Left colon (tissue), 2 donors: ENCODE data around the gene BICRAL. TPM values are rescaled to one million over a fixed set of nuclear protein-coding genes. Genes with fewer than 3 reads are reported as not detected.
A peak's percentile ranks its signal among the peaks of the same experiment; 100 is the strongest.

ENCODE experiments used
- ATAC-seq: fragments of 200-7000 bp; cut with Tn5 transposase; one replicate; pipeline ENCODE4 v1.9.1; 2020; ENCODE audit warnings: mild to moderate bottlenecking, moderate library complexity
- DNase-seq, 2 donors: peaks; one replicate each; pipeline ENCODE4 v3.0.0-alpha.2; 2020
- intact Hi-C, 2 donors: fragments of 100-400 bp; cut with DNase I in 1 of 2; cut with micrococcal nuclease in 1 of 2; formaldehyde crosslinking; loops; one replicate each; pipeline versions ENCODE4 v1.11.2 to v1.14.0; 2022; cut with DNase I, micrococcal nuclease
- total RNA-seq, 2 donors: library from RNA; stranded (reverse); fragmentation: NEBNext Ultra II Directional; extraction: Animal tissue kit (Norgen Biotek cat#: 25700); gene quantifications; one replicate each; pipeline ENCODE4 v1.2.1, GENCODE V29; 2021
- donor health status: DM: no; HTN: no; CAD: no.
- donor health status: DM: yes; HTN: yes; CAD: no.

The BICRAL gene
- total RNA-seq, 2 donors from 2014 or later: 20.2 to 20.5 TPM

- intact Hi-C loops: no loop called here
- ATAC-seq (no peak), DNase-seq (no peak)
Measured at GRCh38 chr6:42818416-42818815, 36.6 kb downstream of the BICRAL start.

DNA sequence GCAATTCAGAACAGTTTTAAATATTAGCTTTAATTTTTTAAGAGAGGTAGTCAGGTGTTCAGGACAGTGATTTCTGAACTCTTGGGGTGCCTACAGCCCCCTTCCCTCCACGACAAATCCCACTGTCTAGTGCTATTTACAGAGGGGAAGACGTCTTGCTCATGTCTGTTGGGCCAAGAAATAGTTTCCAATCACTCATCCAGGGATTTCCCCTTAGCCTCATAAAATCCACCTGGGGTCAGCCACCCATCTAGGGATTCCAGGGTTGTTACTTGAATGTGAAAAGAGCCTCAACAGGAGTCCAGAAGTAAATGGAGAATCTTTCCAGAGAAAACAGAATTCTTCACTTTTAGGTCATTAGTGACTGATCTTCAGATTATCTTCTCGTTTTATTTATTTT lies 37.0 kb downstream of the BICRAL start:
- intact Hi-C loops: no loop called here
- no peak for DNase-seq
- no peak for ATAC-seq

GRCh38 chr6:42819803-42820511 lies 38.1 kb downstream of the BICRAL start:
- intact Hi-C loops: no loop called here
- DNase-seq: no peak
- peak; percentile 80 for ATAC-seq

GRCh38 chr6:42820512-42821340 lies 38.9 kb downstream of the BICRAL start:
- intact Hi-C loops: no loop called here
- DNase-seq: no peak

GRCh38 chr6:42821341-42821668 lies 39.5 kb downstream of the BICRAL start:
- ATAC-seq (no peak), DNase-seq (no peak)
- intact Hi-C loops: no loop called here

More at GRCh38 chr6:42820512-42821340, 38.9 kb downstream of the BICRAL start:
- no peak for ATAC-seq

DNA sequence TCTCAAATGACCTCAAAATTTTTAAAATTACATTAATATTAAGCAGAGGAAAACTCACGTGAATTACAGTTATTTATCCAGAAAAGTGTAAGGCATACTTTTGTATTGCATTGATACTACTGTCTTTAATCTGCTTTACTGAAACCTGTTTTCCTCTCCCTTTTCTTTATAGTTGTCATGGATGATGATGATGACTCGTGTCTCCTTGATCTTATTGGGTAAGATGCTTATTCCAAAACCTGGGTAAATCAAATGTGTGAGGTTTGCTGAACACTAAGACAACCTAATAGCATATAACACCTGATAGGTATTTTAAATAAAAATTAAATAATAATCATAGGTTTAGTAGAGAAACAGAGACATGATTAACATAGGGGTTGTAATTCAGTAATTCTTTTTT lies 40.0 kb downstream of the BICRAL start:
- intact Hi-C loops: no loop called here
- ATAC-seq: no peak
- no peak for DNase-seq

DNA sequence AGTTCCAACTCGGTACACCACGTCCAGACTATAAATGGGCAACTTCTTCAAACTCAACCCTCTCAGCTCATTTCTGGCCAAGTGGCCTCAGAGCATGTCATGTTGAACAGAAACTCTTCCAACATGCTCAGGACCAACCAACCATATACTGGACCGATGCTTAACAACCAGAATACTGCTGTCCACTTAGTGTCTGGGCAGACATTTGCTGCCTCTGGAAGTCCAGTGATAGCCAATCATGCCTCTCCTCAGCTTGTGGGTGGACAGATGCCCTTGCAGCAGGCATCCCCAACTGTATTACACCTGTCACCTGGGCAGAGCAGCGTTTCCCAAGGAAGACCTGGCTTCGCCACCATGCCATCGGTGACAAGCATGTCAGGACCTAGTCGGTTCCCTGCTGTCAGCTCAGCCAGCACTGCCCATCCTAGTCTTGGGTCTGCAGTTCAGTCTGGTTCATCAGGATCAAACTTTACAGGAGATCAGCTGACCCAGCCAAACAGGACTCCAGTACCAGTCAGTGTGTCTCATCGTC lies 47.8 kb downstream of the BICRAL start:
- ATAC-seq: no peak
- no peak for DNase-seq
- intact Hi-C loops: no loop called here

DNA sequence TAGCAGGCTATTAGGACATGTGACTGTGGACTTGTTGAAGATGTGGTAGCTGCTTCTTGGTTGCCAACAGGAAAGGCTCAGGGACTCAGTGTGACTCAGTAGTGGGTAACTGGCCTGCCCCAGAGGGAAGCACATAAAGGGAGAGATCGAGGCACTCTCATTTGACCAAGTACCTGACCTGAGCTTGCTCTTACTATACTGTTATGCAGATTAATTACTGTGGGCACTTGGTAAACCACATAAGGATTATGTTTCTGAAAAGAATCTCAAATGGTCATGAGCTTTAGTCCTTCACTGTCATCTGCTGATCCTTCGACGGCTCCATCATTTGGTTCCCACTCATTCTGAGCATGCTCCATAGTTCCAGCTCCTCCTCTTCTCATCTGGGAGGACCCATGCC lies 49.4 kb downstream of the BICRAL start:
- intact Hi-C loops: no loop called here
- ATAC-seq: no peak
- no peak for DNase-seq

- intact Hi-C loops: no loop called here
- DNase-seq (no peak), ATAC-seq (no peak)
Measured at GRCh38 chr6:42834056-42834455, 52.2 kb downstream of the BICRAL start.

- intact Hi-C loops: no loop called here
- no peak for ATAC-seq
- no peak for DNase-seq
Measured at GRCh38 chr6:42841844-42842584, 60.2 kb downstream of the BICRAL start.

GRCh38 chr6:42845327-42845694 lies 63.5 kb downstream of the BICRAL start:
- DNase-seq: peak; percentile 56 to 62
- intact Hi-C loops: no loop called here
- peak; percentile 98 for ATAC-seq

DNA sequence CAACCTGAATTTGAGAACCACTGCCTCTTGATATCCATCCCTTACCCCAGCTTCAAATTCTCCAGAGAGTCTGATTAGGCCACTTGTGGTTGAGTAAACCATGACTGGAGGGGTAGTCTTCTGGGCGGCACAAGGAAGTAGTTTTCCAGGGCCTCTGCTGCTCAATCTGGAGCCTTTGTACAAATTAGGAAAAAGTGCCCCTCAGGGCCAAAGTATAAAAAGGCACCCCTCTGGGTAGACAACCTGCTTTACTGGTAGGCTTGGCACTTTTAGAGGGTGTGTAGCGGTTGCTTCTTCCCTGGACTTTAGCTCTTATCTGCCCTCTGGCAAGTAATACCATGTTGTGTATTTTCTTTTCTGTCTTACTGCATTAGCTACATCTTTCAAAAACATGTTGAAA lies 64.7 kb downstream of the BICRAL start:
- ATAC-seq: peak; percentile 31
- intact Hi-C loops: no loop called here
- no peak for DNase-seq

GRCh38 chr6:42848700-42849099 lies 66.8 kb downstream of the BICRAL start:
- intact Hi-C loops: no loop called here
- no peak for ATAC-seq
- no peak for DNase-seq

DNA sequence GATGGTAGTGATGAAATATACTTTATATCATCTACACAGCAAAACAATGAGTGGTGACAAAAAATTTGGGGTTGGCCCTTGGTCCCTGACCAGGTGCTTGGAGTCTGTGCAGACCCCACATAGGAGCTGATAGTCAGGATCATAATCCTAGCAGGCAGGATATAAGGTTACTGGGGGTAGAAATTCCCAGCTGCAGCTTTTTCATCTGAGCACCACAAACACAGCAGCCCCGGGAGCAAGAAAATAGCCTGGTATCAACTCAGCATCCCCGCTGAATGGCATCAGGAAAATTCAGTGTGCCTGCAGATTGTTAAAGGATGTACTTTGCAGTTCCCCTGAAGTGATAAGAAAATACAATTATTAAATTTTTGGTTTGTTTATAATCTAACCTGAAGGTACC lies 69.7 kb downstream of the BICRAL start:
- ATAC-seq (no peak), DNase-seq (no peak)
- intact Hi-C loops: no loop called here

DNA sequence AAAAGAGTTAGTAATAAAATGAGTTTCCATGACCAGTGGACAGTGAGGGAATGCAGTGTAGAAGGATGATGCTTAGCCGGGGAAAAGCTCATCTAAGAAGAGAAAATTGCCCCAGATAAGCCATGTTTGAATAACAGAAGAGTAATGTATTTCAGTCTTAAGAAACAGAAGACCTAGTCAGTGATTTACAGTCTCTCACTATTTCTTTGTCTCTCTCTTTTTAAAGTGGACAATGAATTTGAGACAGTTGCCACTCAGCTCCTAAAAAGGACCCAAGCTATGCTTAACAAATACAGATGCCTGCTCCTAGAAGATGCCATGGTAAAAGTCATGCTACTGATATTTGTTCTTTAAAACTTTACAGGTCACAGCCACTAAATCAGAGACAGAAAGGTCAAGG lies 78.2 kb downstream of the BICRAL start:
- DNase-seq (no peak), ATAC-seq (no peak)
- intact Hi-C loops: no loop called here

DNA sequence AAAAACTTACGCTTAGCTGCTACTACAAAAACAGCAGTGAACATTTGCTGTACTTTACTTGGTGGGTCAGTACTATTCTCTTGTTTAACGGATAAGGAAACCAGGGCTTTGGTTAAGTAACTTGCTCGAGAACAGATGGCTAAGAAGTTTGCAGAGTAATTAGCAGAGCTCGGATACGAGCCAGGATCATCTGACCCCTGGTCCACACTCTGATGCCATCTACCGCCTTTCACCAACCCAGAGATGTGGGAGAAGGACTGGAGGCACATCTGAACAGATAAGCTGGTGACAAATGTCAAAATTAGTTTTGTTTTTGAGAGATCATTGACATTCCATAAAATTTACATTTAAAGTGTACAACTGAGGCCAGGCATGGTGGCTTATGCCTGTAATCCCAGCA lies 78.6 kb downstream of the BICRAL start:
- DNase-seq (no peak), ATAC-seq (no peak)

GRCh38 chr6:42864602-42865001 lies 82.8 kb downstream of the BICRAL start:
- intact Hi-C loops: no loop called here
- ATAC-seq: no peak
- DNase-seq: no peak

More for the DNA sequence above, 78.6 kb downstream of the BICRAL start:
- intact Hi-C loops: no loop called here

DNA sequence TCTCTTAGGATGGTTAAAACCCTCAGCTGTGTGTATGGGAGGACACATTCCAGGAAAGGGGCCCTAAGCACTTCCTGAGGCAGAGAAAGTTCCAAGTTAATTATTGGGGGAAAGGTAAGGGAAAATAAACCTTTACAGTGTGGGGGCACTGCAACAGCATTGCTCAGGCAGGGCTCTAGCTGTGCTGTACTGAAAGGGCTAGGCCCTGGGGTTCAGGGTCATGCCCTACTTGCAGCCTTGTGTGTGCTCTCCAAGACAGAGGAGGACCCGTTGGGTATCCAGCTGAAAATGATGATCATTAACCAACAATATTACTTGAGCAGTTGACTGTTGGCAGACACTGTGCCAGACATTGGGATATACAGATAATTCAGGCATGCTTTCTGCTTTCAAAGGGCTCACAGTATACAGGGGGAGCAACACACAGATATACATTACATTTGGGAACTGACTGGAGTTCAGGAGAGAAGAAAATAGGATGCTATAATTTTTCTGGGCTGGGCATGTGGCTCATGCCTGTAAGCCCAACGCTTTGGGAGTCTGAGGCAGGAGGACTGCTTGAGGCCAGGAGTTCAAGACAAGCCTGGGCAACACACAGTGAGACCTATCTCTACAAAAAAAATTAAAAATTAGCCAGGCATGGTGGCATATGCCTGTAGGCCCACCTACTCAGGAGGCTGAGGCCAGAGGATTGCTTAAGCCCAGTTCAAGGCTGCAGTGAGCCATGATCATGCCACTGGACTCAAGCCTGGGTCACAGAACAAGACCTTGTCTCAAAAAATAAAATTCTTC lies 88.5 kb downstream of the BICRAL start:
- DNase-seq (no peak), ATAC-seq (no peak)
- intact Hi-C loops: no loop called here

DNA sequence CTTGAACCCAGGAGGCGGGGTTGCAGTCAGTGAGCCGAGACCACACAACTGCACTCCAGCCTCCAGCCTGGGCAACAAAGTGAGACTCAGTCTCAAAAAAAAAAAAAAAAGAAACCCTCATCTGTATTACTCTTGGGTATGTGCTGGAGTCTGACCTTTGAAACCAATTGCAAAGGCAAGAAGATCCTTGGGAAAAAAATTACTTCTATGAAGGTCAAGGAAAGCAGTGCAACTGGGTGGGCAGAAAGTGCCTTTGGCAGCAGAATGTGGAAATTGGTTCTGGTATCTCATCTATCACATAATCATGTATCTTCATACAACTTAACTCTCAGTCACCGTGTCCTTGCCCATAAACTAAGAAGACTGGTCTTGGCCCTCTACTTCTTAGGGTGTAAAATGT lies 89.9 kb downstream of the BICRAL start:
- intact Hi-C loops: no loop called here
- DNase-seq: no peak
- peak; percentile 34 for ATAC-seq
